LNCAP (cell line): ENCODE measurements around the gene GPC6.

Experiments used
- CTCF ChIP-seq: fragments of 450-650 bp; IDR thresholded peaks from 2 replicates; pipeline ENCODE4 v1.5.1; 2017; ENCODE audit warnings: mild to moderate bottlenecking

GPC6 gene

GRCh38 chr13:94413598-94413944 is 1187.0 kb downstream of the GPC6 start:
- TF ChIP-seq CTCF, result no peak

- no peak for TF ChIP-seq CTCF
Measured at GRCh38 chr13:94414141-94414540, 1187.5 kb downstream of the GPC6 start.

- TF ChIP-seq CTCF, result no peak
Measured at GRCh38 chr13:94414708-94415107, 1188.1 kb downstream of the GPC6 start.

GRCh38 chr13:94415500-94416237 is 1189.1 kb downstream of the GPC6 start:
- TF ChIP-seq CTCF, result no peak

- TF ChIP-seq CTCF, result peak; percentile 64
Measured at GRCh38 chr13:94416454-94417080, 1190.0 kb downstream of the GPC6 start.

- TF ChIP-seq CTCF, result no peak
Measured at GRCh38 chr13:94417294-94417693, 1190.7 kb downstream of the GPC6 start.

GRCh38 chr13:94419304-94419924 is 1192.8 kb downstream of the GPC6 start:
- no peak for TF ChIP-seq CTCF
